IMR-90 (cell line): ENCODE measurements around the gene CHRNB1.

Source experiments
- CEBPB ChIP-seq: IDR thresholded peaks from 2 replicates; pipeline ENCODE4 v1.6.1; 2012; ENCODE audit warnings: low read depth, low read length, improper control_type of control experiment
- MAFK ChIP-seq: IDR thresholded peaks from 2 replicates; pipeline ENCODE4 v1.6.1; 2012; ENCODE audit warnings: low read depth, low read length, improper control_type of control experiment
- POLR2A ChIP-seq: IDR thresholded peaks from 2 replicates; pipeline ENCODE4 v1.6.1; 2012; ENCODE audit warnings: mild to moderate bottlenecking, low read depth, low read length
- RAD21 ChIP-seq: IDR thresholded peaks from 2 replicates; pipeline ENCODE4 v1.6.1; 2012; ENCODE audit warnings: low read length, improper control_type of control experiment
- RFX5 ChIP-seq: IDR thresholded peaks from 2 replicates; pipeline ENCODE4 v1.8.0; 2012; ENCODE audit warnings: low read depth, mild to moderate bottlenecking, low read length, moderate library complexity
- TF ChIP-seq, protein P1 (sequence below): conservative IDR thresholded peaks from 2 replicates; pipeline ENCODE4 v1.5.1; 2012; ENCODE audit warnings: mild to moderate bottlenecking, low read depth, low read length, improper control_type of control experiment
- TF ChIP-seq, protein P2 (sequence below): fragments of 150-350 bp; IDR thresholded peaks from 2 replicates; pipeline ENCODE4 v1.6.1; 2017; ENCODE audit warnings: mild to moderate bottlenecking, antibody characterized with exemption, low read length, low read depth

DNA sequence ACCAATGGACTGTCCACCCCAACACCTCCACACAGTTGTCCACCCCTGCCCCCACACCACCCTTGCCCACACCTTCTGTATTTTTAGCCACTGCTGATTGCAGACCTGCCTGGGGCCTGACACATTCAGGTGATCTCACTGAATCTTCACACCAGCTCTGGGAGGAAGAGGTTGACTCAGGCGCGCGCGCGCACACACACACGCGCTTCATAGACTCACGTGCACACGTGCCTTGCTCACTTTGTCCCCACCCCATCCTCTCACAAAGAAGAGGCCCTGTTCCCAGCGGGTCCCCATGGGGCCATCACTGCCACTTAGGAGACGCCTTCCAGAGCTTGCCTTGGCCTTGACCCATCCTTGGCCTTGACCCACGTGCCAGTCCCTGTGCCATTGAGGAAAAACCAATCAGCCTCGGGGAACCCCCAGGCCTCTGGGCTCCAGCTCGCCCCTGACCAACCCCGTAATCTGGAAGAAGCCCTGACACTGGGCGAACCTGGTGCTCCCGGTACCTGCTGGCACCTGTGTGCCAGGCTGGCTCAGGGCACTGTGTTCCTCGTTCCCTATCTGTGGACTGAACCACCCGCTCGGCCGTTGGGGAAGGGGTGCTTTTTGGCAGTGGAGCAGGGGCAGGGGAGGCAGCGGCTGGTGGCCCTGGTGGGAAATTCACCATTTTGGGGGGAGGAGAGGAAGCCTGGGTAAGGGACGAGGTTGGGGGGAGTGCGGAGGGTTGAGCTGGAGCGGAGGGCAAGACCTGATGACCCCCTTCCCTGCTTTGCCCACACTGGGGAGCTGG lies 34.0 kb upstream of the CHRNB1 start:
- TF ChIP-seq, protein P1, sequence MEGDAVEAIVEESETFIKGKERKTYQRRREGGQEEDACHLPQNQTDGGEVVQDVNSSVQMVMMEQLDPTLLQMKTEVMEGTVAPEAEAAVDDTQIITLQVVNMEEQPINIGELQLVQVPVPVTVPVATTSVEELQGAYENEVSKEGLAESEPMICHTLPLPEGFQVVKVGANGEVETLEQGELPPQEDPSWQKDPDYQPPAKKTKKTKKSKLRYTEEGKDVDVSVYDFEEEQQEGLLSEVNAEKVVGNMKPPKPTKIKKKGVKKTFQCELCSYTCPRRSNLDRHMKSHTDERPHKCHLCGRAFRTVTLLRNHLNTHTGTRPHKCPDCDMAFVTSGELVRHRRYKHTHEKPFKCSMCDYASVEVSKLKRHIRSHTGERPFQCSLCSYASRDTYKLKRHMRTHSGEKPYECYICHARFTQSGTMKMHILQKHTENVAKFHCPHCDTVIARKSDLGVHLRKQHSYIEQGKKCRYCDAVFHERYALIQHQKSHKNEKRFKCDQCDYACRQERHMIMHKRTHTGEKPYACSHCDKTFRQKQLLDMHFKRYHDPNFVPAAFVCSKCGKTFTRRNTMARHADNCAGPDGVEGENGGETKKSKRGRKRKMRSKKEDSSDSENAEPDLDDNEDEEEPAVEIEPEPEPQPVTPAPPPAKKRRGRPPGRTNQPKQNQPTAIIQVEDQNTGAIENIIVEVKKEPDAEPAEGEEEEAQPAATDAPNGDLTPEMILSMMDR = no peak
- TF ChIP-seq RAD21 (no peak), RFX5 (no peak), POLR2A (no peak), CEBPB (no peak), MAFK (no peak)
- TF ChIP-seq, protein P2, sequence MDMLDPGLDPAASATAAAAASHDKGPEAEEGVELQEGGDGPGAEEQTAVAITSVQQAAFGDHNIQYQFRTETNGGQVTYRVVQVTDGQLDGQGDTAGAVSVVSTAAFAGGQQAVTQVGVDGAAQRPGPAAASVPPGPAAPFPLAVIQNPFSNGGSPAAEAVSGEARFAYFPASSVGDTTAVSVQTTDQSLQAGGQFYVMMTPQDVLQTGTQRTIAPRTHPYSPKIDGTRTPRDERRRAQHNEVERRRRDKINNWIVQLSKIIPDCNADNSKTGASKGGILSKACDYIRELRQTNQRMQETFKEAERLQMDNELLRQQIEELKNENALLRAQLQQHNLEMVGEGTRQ = no peak
